Esophagus squamous epithelium (tissue), 4 donors: Measurements from ENCODE around the gene KCNJ3.

Experiments
- POLR2A ChIP-seq, 4 donors: fragments of 450-650 bp; IDR thresholded peaks; one replicate each; pipeline ENCODE4 v1.6.1; 2017; ENCODE audit warnings: antibody characterized with exemption in 4 of 4, mild to moderate bottlenecking in 4 of 4, moderate library complexity in 3 of 4
- TF ChIP-seq, protein P1 (sequence below), 6 experiments: fragments of 450-650 bp in 4 of 6; fragments of 200-600 bp in 2 of 6; sonication (generic) in 2 of 6; IDR thresholded peaks; one replicate each; pipeline ENCODE4 v1.5.1; 2016 to 2019; ENCODE audit warnings: antibody characterized with exemption in 6 of 6, mild to moderate bottlenecking in 4 of 6, moderate library complexity in 4 of 6

DNA sequence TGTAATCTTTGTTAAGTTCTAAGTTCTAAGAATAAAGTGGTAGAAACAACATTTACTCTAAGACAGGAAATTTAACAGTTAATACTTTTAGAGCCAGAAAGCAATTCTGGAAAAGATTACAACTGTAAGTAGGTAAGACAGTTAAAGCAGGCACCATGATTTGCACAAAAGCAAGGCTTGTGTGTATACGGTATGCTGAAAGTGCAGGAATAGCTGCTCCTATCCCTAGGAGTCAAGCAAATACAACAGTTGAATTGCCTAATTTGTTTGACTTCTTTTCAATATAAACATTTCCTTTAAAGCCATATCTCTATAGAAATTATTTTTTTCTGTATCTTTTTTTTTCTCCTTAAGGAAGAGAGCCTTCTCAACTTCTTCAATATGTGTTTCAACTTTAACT, 116.4 kb downstream of the KCNJ3 start:
- no peak for TF ChIP-seq POLR2A (IDR thresholded peaks at IDR 0.05)
- TF ChIP-seq, protein P1, sequence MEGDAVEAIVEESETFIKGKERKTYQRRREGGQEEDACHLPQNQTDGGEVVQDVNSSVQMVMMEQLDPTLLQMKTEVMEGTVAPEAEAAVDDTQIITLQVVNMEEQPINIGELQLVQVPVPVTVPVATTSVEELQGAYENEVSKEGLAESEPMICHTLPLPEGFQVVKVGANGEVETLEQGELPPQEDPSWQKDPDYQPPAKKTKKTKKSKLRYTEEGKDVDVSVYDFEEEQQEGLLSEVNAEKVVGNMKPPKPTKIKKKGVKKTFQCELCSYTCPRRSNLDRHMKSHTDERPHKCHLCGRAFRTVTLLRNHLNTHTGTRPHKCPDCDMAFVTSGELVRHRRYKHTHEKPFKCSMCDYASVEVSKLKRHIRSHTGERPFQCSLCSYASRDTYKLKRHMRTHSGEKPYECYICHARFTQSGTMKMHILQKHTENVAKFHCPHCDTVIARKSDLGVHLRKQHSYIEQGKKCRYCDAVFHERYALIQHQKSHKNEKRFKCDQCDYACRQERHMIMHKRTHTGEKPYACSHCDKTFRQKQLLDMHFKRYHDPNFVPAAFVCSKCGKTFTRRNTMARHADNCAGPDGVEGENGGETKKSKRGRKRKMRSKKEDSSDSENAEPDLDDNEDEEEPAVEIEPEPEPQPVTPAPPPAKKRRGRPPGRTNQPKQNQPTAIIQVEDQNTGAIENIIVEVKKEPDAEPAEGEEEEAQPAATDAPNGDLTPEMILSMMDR (IDR thresholded peaks at IDR 0.05): no peak
